Fibroblast of peridontal ligament (primary cell): Measurements from ENCODE around the gene KRTDAP.

Experiments
- DNase-seq: peaks from one replicate; pipeline ENCODE4 v3.0.0-alpha.2; 2010; ENCODE audit errors: extremely low read depth

The KRTDAP gene

DNA sequence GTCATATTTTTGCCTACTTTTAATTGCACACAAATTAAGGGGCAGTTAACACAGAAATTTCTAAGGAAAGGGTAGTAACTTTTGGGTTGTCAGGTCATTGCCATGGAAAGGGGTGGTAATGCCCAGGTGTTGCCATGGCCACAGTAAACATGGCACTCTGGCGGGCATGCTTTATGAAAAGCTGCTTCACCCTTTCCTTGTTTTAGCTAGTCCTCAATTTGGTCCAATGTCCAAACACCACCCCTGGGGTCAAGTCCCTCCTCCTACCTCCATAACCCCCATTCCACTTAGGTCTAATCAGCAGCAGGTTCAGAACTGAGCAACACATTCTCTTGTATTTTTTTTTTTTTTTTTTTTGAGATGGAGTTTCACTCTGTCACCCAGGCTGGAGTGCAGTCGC lies 35.6 kb downstream of the KRTDAP start:
- DNase-seq = no peak

DNA sequence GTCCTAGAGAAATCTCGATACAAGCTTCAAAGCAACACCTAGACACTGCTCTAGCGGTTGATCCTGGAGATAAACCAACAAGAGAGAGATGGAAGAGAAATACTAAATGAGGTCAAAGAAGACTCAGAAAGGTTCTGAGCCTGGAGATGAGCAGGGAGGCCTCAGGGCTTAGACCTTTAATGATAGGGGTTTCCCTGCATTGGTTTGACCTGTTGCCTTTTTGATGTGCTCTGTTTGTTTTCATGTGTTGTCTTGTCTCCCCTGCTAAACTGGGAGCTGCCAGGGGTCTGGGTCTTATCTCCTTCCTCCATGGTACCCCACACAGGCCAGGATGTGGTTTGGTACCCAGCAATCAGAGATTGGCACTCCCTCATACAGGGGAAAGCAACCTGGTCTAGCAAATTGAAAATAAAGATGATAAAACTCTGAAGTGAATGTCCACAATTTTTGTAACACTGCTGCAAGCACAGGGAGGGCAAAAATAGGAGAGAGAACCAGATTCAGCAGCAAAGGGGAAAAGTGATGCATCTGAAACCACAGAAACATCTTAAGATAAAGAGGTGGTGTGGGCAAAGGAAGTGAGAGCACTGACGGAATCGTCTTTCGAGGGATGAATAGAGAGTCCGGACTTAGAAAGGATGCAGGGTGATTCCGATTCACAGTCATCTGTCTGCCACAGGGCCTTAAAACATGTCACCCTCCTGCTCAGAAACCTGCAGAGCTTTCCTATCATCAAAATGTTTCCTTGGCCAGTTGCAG lies 38.7 kb downstream of the KRTDAP start:
- no peak for DNase-seq

DNA sequence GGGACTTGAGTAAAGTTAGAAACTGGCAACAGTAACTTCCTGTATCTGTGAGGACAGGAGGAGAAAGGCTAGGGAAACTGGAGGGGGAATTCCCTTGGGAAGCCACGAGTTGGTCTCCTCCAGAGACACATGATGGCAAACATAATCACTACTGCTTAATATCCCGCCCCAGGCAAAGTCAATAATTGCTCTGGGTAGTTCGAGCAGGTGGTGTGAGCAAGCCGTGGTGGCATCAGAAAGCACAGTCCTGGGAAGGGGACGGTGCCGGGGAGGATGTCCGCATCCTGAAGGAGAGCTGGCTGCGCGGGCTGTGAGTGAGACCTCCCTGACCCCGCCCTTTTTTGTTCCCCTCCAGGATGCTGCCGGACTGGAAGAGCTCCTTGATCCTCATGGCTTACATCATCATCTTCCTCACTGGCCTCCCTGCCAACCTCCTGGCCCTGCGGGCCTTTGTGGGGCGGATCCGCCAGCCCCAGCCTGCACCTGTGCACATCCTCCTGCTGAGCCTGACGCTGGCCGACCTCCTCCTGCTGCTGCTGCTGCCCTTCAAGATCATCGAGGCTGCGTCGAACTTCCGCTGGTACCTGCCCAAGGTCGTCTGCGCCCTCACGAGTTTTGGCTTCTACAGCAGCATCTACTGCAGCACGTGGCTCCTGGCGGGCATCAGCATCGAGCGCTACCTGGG lies 40.8 kb downstream of the KRTDAP start:
- no peak for DNase-seq

DNA sequence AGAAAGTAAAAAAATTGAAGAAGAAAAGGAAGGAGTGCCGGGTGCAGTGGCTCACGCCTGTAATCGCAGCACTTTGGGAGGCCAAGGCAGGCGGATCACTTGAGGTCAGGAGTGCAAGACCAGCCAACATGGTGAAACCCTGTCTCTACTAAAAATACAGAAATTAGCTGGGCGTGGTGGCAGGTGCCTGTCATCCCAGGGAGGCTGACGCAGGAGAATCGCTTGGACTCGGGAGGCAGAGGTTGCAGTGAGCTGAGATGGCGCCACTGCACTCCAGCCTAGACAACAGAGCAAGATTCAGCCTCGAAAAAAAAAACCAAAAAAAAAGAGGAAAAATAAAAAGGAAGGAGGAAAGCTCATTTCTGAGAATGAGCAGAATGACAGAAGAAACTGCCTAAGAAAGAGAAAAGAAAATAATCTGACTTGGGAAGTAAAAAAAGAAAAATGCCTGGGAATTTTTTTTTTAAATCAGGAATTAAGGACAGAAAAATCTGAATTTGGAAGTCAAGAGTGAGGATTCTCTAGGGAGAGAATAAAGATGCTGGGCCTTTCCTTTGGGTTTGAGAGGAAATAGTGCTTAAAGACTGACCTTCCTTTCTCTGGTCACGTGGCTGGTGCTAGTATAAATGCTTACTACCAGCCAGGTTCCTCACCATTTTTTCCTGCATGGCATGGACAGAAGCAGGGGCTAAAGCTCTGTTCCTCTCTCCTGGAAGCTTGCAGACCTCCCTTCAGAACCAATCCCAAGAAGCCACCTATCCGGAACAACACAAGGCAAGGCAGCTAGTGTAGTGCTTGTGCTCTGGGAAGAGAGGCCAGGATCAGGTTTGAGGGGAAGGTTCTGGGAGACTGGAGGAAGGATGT lies 42.4 kb downstream of the KRTDAP start, which contains the start of gene FFAR2:
FFAR2 (plus strand) TSS at position 652 of the 864 bp plus-strand sequence. CDS start 1,458 bp downstream, outside the sequence.
- no peak for DNase-seq

DNA sequence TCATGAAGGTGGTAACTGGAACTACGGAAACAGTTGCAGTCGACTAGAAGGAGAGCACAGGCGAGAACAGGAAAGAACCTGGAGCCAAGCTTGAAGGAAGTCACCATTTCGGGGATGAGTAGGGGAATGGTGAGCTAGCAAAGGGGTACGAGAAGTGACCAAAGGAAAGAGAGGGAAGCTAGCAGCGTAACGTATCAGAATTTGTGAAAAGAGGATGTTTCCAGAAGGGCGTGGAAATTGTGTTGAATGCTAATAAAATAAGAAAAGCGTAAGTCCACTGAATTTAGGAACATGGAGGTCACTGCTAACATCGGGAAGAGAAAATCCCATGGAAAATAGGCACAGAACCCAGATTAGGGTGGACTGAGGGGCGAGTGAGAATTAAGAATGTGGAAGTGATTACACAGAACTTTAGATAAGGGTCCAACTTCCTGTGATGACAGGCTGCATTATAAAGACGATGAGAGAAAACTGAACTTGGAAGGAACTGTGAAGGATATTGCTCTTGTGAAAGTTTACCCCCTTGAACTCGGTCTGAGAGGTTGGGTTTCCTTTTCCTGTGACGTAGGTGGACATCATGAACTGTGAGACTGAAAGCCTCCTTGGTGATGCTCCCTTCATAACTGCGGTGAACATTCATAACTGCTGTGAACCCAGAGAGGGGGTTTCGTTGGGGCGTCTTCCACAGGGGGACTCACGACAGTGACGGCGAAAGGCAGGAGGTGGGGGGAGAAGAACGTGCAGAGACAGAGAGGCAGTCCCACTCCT lies 44.3 kb downstream of the KRTDAP start:
- DNase-seq = no peak

DNA sequence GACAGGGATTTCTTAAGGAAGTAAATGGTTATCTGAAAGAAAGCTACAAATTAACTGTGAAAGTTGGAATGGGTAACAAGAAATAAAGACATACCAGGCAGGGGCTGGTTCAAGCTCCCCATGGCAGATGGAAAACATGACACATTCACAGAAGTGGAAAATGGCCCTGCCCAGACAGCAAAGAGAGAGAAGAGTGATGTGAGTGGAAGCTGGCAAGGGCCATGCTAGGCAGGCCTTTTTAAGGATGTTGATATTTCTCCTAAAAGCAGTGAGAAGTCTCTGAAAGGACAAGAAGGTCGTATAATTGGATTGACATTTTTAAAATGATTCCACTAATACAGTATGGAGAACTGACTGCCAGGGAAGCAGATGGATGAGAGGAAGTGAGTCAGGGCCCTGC lies 45.5 kb downstream of the KRTDAP start:
- no peak for DNase-seq

DNA sequence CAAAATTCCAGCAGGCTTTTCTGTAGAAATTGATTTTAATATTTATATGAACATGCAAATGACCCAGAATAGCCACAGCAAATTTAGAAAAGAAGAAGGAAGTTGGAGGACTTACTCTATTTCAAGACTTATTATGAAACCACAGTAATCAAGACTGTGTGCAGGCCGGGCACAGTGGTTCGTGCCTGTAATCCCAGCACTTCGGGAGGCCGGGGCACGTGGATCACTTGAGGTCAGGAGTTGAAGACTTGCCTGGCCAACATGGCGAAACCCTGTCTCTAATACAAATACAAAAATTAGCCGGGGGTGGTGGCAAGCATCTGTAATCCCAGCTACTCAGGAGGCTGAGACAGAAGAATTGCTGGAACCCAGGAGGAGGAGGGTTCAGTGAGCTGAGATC lies 48.2 kb downstream of the KRTDAP start:
- DNase-seq = no peak

DNA sequence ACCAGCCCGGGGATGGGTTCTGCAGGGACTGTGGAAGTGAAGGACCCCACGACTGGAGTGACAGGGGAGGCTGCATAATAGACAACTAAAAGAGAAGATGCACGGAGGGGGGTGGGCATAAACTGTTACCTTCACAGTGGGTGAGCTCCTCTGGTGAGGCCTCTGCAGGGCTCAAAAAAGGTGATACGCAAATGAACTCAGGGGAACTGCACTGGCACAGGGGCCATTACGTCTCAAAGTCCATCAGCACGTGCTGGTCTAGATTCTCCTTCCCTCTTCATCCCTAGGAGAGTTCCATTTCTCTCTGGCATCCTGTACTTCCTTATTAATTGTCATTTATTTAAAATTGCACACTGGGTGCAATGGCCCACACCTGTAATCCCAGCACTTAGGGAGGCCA lies 50.3 kb downstream of the KRTDAP start:
- no peak for DNase-seq

DNA sequence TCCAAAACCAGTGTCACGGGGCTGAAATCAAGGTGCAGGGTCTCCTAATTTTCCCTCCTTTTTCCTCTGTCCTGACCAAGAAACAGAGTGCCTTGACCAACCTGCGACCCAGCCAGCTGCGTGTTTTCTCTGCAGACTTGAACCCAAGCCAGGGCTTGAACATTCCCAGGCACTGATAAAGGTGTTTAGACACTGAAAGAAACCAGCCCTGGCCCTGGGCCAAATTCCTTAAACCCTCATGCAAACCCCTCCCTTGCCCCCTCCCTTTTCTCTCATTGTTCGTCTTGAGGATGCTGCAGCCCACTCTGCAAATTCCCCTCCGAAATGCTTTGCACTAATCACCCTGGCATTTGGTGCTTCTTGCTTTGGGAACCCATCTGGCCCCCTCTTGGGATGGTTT lies 51.7 kb downstream of the KRTDAP start:
- DNase-seq = no peak

DNA sequence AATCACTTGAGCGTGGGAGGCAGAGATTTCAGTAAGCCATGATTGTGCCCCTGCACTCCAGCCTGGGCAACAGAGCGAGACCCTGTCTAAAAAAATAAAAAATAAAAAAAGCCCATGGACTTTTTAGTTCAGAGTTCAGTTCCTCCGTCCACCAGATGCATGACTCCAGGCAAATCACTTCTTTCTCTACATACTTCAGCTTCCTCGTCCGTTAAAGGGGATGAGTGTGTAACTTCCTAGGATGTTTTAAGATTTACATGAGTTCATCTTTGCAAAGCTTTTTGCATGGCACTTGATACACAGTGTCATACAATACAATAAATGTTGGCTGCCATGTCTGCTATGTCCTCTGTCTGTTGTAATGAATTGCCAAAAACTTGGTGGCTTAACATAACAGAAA lies 52.2 kb downstream of the KRTDAP start:
- no peak for DNase-seq

DNA sequence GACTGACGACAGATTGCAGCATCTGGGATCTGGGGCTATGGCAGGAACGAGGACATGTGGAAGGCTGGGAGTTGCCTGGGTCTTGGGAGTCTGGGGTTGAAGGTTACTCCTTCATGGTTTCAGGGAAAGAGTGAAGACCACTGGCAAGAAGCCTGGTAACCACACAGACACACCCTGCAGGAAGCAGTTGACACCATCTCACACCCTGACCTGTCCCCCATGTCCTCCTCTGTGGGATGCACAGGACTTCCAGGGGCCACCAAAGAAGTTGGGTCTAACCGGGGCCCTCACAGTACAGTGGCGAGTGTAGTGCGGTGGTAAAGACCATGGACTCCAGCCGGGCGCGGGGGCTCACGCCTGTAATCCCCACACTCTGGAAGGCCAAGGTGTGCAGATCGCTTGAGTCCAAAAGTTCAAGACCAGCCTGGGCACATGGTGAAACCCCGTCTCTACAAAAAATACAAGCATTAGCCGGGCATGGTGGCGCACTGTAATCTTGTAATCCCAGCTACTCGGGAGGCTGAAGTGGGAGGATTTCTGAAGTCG lies 52.8 kb downstream of the KRTDAP start:
- no peak for DNase-seq
